C4-2B (cell line): ENCODE data around the gene PIWIL1.

Experiments used
- H3K27ac ChIP-seq: fragments of 450-650 bp; 2 replicates; pipeline ENCODE4 v1.5.1; 2017
- ZFX ChIP-seq: fragments of 450-650 bp; IDR thresholded peaks from 2 replicates; pipeline ENCODE4 v1.6.1; 2017
- TF ChIP-seq, protein P1 (sequence below): fragments of 450-650 bp; conservative IDR thresholded peaks from 2 replicates; pipeline ENCODE4 v1.5.1; 2017; ENCODE audit warnings: mild to moderate bottlenecking

PIWIL1 gene

DNA sequence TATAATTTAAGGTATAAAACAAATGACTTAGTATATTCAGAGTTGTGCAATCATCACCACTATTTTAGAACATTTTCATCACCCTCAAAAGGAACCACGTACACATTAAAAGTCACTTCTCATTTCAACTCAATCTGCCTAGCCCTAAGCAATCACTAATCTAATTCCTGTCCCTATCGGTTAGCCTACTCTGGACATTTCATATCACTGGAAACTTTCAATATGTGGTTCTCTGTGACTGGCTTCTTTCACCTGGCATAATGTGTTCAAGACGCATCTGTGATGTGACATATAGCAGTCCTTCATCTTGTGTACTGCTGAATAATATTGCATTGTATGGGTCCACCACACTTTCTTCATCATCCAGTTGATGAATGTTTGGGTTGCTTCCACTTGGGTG is 15.4 kb upstream of the PIWIL1 start:
- TF ChIP-seq, protein P1, sequence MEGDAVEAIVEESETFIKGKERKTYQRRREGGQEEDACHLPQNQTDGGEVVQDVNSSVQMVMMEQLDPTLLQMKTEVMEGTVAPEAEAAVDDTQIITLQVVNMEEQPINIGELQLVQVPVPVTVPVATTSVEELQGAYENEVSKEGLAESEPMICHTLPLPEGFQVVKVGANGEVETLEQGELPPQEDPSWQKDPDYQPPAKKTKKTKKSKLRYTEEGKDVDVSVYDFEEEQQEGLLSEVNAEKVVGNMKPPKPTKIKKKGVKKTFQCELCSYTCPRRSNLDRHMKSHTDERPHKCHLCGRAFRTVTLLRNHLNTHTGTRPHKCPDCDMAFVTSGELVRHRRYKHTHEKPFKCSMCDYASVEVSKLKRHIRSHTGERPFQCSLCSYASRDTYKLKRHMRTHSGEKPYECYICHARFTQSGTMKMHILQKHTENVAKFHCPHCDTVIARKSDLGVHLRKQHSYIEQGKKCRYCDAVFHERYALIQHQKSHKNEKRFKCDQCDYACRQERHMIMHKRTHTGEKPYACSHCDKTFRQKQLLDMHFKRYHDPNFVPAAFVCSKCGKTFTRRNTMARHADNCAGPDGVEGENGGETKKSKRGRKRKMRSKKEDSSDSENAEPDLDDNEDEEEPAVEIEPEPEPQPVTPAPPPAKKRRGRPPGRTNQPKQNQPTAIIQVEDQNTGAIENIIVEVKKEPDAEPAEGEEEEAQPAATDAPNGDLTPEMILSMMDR: no peak
- no peak for TF ChIP-seq ZFX
- no peak overlapping the region for H3K27ac ChIP-seq

DNA sequence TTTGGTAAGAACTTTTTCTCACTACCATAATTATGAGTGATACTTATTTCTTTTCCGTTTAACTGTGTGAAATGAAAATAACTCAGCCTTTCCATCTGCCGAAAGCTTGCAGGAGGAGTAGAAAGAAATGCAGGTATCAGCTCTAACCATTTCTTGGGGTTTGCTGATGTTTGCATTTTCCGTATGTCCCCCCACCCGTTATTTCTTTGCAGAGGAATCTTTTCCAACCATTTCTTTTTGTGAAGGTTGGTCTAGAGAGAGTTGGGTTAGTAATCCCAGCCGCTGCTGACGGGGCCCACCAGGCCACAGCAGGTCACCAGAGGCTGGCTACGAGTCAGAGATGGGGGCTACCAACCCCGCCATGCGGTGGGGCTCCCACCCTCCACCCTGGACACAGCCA is 7.0 kb upstream of the PIWIL1 start:
- H3K27ac ChIP-seq: no peak overlapping the region
- TF ChIP-seq, protein P1: no peak
- TF ChIP-seq ZFX: no peak

DNA sequence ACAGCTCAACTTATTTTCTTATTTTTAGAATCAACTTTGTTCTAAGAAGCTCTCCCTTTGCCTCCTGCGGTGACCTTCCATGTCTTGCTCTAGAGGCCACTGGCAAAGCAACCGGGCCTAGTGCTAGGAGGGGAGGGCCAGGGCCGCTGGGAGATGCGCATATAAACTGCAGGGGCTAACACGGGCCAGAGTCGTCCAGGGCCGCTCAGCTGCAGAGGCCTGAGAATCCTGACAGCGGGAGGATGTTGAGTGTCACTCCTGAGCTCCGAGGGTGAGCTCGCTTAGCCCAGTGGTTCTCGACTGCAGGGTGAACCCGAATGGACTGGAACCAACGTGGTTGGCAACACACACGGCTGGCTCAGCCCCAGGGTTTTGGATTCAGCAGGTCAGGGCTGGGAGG is 6.5 kb upstream of the PIWIL1 start:
- TF ChIP-seq, protein P1: no peak
- no peak overlapping the region for H3K27ac ChIP-seq

DNA sequence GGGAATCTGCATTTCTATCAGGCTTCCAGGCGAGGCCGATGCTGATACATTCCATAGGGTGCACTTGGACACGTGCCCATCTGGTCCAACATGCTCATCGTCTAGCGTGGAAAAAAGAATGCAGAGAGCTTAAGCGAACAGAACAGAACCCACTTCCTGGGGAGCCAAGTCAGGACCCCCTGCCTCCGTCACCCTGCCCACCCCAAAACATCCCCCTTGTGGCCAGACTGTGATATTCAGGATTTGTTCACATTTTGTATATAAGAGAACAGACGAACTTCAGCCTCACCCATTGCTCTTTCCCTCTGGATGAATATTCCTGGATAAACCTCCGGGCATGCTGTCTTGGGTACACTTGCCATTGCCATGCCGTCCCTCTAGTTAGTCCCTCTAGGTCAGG is 4.3 kb upstream of the PIWIL1 start:
- no peak for TF ChIP-seq ZFX
- TF ChIP-seq, protein P1: no peak; the same call in 1 of the 2 replicates
- no peak overlapping the region for H3K27ac ChIP-seq

DNA sequence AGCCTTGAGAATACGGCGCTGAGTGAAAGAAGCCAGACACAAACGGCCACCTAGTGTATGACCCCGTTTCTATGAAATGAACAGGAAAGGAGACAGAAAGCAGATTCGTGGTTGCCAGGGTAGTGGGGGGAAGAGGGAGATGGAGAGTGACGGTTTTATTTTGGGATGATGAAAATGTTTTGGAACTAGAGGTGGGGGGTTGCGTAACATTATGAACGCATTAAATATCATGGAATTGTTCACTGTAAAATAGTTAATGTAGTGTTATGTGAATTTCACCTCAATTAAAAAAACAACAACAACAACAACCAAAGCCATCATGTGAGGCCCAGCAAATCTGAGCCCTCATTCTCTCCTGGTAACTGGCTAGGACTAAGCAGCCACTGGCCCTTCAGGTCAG is 3.3 kb upstream of the PIWIL1 start:
- H3K27ac ChIP-seq: no peak overlapping the region
- TF ChIP-seq ZFX: no peak
- TF ChIP-seq, protein P1: no peak

DNA sequence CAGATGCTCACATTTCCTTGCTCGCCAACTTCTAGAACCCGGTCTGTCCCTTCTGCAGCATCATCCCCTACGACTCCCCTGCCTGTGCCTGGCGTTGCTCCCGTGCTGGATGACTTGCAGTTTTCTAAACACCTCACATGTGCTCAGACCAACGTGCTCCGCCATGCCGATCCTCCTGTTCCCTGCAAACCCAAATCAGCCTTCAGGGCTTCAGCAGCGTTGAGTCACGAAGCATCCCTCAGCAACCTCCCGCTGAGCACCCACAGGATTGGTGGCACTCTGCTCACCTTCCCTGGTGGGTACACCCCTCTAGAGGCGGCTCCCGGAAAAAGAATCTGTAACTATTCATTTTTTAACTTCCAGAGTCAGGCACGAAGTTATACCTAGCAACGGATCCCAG is 2.8 kb upstream of the PIWIL1 start:
- TF ChIP-seq, protein P1: no peak
- no peak for TF ChIP-seq ZFX
- no peak overlapping the region for H3K27ac ChIP-seq

DNA sequence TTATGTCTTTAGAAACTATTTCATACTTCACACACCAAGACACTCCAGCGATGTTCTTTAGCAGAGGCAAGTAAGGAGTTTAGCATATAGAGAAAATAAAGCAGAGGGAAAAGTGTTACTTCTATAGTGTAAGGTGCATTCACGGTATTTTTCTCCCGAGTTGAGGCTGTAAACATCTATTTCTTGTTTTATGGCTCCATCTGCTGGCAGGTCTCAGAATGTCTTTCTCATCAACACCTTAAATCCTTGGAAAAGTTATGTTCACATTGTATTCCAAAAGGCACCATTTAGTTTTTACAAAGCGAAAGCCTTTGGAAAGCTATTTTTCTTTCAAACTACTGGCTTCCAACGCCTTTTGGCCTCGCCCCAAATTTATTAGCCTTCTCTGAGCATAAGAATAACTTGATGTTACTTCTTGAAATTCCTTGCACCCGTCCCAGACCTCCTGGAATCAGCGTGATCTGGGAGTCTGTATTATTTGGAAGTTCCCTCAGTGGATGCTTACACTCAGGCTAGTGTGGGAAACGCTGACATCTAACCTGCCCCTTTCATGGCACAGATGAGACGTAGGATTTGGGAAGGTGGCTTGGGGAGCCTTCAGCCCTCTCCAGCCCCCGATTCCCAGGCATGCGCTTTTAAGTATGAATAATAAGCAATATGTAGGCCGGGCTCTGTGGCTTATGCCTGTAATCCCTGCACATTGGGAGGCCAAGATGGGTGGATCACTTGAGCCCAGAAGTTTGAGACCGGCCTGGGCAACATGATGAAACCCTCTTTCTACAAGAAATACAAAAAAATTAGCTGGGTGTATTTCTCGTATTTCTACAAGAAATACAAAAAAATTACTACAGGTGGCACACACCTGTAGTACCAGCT is 1.9 kb upstream of the PIWIL1 start:
- H3K27ac ChIP-seq: no peak overlapping the region
- TF ChIP-seq, protein P1: peak; percentile 65
- no peak for TF ChIP-seq ZFX
